Inferior parietal cortex (tissue), 1 donor: ENCODE measurements around the gene DAO.
"Not testable (repeated sequence)": the region's sequence is repeated elsewhere in the genome, so short reads cannot be mapped to it uniquely, and the experiment has no call there.

Source experiments
- DNase-seq: peaks from one replicate; pipeline ENCODE4 v3.0.0-alpha.2; 2016; ENCODE audit errors: extremely low spot score

The DAO gene

DNA sequence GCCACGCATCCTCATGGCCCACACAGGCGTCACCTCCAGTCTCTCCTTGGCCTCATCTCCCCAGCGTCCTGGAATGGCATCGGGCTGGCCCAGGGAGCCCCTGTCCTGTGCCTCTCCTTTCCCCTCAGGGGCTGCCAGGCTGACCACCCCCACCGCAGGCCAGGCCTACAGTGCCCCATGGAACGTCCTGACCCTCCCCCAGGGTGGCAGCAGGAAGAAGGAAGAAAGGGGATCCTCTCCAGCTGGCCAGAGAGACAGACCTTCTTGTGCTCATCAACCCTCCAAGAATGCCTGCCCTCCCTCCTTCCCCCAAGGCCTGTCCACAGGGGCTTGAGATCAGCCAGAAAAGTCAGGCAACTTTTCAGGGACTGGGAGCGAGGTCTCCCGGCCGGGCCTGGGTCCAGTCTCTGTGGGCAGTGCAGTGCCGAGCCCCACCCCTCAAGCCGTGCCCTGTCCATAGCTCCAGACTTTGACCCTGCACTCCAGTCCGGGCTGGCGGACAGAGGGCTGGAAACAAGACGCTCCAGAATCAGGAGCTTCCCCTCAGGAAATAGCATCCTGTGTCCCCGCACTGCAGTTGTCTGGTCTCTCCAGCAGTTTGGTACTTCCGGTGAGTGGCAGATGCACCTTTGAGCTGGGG lies at the start of gene DAO:
DAO (plus strand) TSS at position 478 of the 640 bp plus-strand sequence. CDS start 4,915 bp downstream, outside the sequence.
- DNase-seq = no peak

DNA sequence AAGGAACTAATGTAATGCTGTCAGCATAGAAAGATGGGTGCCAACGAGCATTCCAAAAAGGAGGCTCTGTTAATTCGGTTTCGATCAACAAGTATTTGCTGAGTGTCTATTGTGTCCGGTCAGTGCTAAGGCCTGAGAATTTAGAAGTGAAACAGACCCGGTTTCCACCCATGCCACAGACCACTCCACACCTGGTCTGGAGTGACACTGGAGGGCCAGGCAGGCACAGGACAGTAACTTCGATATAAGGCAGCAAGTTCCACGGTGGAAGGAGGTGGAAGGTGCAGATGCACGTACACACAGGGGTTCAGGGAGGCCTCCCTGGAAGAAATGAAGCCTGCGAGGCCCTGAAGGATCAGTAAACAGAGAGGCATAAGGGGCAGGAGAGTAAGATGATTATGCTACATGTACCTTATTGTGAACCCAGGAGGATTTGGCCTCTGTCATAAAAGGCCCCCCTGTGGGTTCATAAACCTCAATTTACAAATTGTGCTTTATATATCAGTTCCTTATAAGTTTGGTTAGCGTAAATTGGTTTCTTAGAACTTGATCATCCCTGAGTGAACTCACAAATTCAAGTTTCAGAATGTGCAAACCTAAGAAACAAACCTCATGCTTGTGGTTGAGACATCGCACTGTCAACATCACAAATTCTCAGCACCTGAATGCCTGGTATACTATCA lies 48.4 kb upstream of the DAO start:
- DNase-seq = no peak

DNA sequence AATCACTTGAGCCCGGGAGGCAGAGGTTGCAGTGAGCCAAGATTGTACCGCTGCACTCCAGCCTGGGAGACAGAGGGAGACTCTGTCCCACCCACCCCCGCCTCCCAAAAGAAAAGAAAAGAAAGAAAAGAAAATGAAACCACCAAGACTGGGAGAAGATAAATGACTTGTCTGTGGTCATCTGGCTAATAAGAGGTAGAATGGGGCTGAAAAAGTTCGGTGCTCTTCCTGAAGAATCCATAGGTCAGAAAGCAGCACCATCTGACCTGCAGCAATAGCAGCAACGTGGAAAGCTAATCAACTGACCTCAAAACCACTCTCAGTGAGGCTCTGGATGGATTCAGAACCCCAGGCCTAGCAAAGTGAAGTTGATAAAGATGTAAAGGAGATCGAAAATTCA lies 47.7 kb upstream of the DAO start:
- DNase-seq = no peak

DNA sequence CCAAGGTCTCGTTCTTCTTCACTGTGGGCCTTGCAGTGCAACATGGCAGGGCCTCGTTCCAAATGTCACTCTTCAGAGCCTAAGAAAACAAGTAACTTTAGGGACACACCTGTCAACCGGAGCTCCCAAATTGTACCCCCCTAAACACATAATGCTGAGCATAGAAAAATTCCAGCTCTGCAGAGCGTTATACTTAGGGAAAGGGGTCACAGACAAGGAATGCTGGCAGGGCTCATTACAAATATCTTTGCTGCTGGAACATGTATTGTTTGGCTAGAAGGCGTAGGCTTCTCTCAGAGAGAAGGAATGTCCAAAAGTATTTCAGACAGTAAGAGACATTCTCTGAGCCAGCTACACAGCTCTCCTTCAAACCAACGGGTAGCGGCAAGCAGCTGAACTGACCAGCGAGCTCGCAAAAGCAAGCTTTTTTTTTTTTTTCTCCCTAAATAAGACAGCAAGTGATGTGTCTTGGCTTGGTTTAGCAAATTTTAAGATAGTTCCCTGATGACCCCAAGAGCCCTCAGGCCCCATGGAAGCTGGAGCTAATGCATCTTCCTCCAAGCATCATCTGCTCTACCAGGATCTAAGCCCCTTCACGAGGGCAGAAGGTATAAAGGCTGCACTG lies 47.0 kb upstream of the DAO start:
- no peak for DNase-seq

DNA sequence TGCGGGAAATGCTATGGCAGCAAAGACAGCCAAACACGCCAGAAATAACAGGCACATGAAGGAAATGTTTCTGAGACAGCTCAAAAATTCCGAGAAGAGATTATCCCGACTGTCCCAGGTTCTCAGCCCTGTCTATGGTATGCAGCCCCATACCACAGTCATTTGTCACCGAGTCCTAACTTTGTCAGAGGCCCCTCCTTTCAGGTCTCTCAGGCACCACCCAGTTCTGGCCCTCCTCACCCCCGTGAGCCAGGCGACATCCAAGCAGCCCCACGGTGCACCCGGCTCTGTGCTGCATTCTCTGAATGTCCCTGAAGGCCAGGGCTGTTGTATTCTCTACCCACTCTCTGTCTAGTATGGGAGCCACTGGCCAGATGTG lies 46.5 kb upstream of the DAO start:
- no peak for DNase-seq

GRCh38 chr12:108833757-108834472 lies 46.0 kb upstream of the DAO start:
- DNase-seq = no peak

DNA sequence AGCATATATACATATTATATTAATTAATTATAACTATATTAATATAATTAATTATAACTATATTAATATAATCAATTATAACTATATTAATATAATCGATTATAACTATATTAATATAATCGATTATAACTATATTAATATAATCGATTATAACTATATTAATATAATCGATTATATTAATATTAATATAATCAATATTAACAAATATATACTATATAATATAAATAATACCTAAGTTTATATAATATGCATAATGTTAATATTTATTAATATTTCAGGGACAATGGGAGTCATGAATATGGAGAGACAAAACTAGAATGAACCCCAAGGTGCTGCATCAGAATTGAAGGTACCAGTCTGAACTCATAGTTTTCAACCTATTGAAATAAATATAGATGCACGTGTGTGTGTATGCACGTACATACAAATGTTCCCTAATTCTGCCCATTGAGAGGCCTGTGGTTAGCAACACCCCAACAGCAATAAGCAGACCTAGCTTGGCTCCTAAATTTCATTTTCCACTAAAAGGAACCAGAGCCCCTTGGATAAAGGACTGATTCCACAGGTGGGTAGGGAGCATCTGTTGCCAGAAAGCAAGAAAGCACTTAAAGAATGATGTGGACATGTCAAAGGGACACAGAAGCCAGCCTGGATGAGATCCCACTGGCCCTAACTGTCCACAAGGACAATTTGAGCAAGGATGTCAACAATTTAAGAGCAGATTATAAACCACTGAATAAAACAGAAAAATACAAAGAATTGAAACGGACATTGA lies 43.8 kb upstream of the DAO start:
- no peak for DNase-seq

DNA sequence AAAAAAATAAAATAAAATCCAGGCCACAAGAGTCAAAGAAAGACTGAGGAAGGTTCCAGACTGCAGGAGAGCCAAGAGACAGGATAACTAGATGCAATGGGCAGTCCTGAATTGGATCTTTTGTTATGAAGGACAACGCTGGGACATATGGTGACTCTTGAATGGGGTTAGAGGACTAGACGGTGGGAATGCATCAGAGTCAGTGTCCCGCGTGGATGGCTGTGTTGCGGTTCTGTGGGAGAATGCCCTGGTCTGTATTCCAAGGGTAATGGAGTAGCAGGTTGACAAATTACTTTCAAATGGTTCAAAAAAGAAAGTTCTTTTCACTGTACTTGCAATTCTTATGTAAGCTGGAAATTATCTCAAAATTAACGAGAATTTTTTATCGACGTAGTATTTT lies 42.7 kb upstream of the DAO start:
- no peak for DNase-seq

DNA sequence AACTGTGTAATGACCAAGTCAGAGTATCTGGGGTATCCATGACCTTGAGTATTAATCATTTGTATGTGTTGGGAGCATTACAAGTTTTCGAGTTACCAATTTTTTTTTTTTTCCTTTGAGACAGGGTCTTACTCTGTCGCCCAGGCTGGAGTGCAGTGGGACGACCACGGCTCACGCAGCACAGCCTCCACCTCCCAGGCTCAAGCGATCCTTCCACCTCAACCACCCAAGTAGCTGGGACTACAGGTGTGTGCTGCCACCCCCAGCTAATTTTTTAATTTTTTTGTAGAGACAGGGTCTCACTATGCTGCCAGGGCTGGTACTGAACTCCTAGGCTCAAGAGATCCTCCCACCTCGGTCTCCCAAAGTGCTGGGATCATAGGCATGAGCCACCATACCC lies 42.2 kb upstream of the DAO start:
- no peak for DNase-seq

GRCh38 chr12:108838194-108839017 lies 41.5 kb upstream of the DAO start:
- DNase-seq = no peak

DNA sequence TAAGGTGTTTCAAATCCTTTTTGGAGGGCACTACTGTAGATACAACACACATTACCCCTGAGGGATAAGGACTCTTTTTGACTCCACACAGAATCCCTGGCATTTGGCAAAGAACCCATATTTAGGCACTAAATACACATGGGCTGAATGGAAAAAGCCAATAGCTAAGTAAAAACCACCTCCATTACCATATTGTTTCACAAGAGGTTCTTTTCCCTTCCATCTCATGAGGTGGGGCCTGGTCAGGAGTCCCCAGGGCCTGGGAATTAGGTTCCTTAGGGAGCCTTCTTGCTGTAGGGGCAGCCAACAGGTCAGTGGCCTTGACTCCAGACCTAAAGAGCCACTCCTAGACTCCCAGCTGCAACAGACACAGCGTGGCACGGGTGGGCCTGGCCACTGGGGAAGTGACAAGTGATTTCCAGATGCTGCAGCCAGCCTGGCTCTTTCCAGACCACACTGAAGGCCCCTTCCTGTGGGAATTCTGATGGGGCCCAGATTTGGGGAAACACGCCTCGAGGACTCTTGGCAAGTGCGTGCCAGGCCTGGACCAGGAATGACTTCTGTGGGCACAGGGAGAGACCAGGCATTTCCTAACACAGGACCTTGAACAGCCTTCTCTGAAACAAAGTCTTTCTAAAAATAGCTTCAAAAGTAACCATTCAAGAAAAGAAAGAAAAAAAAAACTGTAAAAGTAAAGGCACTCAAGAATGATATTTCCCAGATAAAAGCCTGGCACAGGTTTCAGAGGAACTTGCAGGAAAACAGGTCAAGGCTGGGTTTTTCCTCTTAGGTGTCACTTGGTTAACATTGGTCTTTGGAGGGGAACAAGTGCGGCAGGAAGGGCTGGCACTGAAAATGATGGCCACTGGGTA lies 40.6 kb upstream of the DAO start:
- DNase-seq = no peak

DNA sequence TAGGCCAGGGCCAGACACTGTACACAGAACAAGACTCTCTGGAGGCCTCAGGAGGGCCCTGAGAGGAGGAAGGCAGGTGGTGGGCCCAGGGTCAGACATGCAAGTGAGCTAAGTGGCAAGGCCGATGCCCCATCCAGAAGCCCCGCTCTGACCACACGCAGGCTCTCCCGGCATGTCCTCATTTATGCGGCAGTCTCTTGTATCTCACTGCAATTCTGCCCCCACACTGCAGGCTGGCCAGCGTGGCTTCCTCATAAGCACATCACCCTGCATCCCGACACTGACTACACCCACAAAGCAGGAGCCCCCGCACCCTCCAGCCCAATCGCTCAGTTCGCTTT lies 40.0 kb upstream of the DAO start:
- DNase-seq = no peak

DNA sequence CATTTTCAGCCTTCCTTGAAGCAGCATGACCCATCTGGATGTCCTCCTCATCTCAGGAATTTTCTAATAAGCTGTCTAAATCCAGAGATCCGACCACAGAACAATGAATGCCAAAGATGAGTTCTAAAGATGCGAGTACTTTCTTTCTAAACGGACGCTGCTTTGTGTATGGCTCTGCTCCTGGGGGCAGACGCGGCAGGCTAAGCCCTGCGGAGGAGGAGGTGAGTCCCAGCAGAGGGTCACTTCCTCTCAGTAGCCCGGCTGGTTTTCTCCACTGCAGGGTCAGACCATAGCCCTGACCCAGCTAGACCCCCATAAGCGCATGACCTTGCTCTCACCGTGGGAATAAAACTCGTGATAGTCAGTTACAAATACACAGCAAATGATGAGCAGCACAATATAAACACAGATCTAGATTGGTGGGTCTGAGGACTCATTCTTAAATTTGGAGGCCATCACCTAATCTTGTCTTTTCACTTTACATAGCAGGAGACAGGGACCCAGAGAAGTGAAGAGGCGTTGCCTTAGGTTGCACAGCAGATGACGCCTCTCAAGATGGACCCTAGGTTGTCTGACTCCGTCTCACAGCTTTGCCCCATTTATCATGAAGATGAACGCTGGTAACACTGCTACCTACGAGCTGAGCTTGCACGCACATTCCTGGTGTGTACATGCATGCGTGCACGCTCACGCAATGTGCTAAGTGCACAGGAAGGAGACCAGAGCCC lies 39.1 kb upstream of the DAO start:
- no peak for DNase-seq

DNA sequence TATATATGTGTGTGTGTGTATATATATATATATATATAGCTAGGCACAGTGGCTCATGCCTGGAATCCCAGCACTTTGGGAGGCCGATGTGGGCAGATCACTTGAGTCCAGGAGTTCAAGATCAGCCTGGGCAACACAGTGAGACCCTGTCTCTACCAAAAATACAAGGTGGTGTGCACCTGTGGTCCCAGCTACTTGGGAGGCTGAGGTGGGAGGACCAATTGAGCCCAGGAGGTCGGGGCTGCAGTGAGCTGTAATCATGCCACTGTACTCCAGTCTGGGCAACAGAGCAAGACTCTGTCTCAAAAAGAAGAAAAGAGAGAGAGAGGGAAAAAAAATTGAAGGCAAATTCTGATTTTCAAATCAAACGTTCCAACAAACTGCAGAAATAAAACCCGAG lies 38.1 kb upstream of the DAO start:
- DNase-seq = not testable (repeated sequence)

DNA sequence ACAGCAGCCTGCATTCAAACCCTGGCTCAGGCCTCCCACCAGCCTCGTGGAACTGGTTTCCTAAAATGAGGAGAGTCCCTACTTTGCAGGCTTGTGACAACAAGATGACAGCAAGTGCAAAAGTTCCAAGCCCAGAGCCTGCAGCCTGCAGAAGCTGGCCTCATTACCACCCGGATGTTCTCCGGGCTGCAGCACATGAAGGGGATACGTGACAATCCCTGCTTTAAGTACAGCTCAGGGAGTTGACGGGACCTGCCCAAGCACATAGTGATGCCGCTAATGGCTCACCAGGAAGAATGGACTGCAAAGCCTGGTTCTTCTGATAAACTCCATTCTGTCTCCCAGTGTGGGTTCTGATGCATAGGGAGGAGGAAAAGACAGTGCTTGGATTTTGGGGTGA lies 37.5 kb upstream of the DAO start:
- DNase-seq = no peak

DNA sequence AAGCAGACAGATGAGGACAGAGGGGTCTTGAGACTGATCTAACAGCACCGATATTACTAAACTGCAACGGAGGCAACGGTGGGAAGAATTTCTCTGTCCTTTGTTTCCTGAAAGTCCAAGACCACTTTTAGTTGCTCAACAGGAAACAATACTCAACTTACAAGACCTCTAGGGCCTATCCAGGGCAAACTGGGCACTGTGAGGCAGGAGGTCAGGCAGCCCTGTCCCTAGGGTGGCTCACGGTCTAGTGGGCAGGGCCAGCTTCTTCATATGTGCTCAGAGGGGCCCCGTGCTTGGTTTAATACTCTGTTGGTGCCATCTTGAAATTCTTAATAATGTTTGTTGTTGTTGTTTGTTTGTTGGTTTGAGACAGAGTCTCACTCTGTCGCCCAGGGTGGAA lies 36.7 kb upstream of the DAO start:
- no peak for DNase-seq

DNA sequence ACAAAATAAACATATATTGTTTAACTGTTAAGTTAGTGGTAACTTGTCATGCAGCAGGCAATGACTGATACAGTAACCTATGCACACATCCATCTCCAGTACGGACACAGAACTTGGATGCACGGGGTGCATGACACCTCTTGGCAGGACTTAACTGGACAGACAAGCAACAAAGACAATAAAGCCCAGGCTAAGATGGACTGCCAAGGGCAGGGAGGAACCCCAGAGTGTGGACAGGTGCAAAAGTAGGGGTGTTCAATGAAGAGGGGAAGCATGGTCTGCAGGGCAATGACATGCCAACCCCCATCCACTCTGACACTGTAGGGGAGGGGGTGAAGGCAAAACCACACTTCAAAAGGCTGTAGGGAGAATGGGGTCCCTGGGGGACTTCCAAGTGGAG lies 34.2 kb upstream of the DAO start:
- no peak for DNase-seq

- peak; percentile 73 for DNase-seq
These were observed 33.6 kb upstream of the DAO start for GRCh38 chr12:108846290-108846701.

DNA sequence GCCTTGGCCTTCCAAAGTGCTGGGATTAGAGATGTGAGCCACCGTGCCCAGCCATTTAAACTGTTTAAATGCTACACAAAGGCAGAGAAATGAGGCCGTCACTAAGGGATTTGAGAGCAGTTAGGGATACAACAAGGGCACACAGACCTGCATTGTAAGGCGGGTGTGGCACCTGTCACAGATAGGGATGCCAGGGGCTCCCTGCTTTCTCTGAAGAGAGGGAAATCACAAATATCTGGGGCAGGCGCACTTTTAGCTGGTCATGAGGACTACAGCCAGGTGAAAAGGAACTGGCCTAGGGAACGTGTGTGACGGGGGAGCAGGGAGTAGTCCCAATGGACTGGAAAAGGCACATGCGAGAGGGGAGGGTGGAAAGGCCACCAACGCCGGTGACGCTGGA lies 32.2 kb upstream of the DAO start:
- no peak for DNase-seq
